22Rv1 (cell line): ENCODE results near the gene ATAD1.

Source experiments
- CTCF ChIP-seq: fragments of 450-650 bp; IDR thresholded peaks from 2 replicates; pipeline ENCODE4 v1.5.1; 2017; ENCODE audit warnings: mild to moderate bottlenecking
- ZFX ChIP-seq: fragments of 450-650 bp; IDR thresholded peaks from 2 replicates; pipeline ENCODE4 v1.6.1; 2017; ENCODE audit warnings: antibody characterized with exemption, borderline replicate concordance

GRCh38 chr10:87843714-87844113 lies 25.7 kb upstream of the ATAD1 start:
- TF ChIP-seq CTCF, result no peak
- TF ChIP-seq ZFX, result no peak
